Panc1 (cell line): Measurements from ENCODE around the gene CCDC78.

Experiments used
- POLR2AphosphoS5 ChIP-seq: IDR thresholded peaks from 2 replicates; pipeline ENCODE4 v1.6.1; 2012; ENCODE audit warnings: mild to moderate bottlenecking, low read depth, low read length, moderate library complexity
- TCF7L2 ChIP-seq: IDR thresholded peaks from 2 replicates; pipeline ENCODE4 v1.6.1; 2011; ENCODE audit warnings: mild to moderate bottlenecking, low read depth, low read length, inconsistent platforms
- TF ChIP-seq, protein P1 (sequence below): fragments of 450-650 bp; IDR thresholded peaks from 2 replicates; pipeline ENCODE4 v1.5.1; 2017; ENCODE audit warnings: mild to moderate bottlenecking
- TF ChIP-seq, protein P2 (sequence below), 2 experiments: IDR thresholded peaks; 2 replicates each; pipeline ENCODE4 v1.6.1; 2011 to 2012; ENCODE audit warnings: low read depth in 2 of 2, control low read depth in 1 of 2, low read length in 1 of 2, mild to moderate bottlenecking in 1 of 2, moderate library complexity in 1 of 2; ENCODE audit not compliant: insufficient read depth in 1 of 2

DNA sequence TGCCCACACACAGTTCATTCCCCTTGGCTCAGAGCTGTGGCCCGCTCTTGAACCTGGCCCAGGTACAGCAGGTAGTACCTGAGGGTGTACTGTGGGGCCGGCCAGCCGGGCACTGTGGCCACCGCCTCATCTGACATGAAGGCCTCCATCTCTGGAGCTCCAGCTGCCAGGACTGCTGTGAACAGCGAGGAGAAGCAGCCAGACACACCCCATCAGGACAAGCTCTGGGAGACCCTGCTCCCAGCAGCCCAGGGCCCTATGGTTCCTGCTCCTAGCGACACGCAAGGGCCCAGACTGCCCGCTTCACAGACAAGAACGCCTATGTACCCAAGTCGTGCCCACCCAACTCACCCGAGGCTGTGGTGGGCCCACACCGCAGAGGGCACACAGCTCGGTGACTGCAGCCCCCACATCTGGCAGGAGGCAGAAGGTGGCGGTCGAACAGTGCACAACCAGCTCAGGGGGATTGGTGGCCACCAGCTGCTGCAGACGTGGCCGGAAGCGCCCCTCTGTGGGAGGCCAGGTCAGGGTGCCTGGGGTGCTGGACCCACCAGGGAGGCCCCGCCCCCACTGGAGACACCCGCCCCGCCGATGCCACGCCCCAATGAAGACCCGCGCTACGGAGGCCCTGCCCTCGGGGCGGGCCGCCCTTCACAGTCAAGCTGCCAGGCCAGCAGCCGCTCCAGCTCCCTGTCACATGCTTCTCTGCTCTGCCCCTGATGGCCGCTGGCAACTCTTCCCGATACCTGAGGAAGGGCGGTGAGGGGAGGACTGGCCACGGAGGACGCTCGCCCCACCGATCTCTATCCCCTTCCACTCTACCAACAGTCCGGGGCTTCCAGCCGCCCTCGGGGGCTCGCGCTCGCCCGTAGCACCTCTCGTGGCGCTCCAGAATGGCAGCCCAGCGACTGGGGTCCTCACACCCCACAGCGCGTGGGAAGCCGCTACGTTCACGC is 47.1 kb downstream of the CCDC78 start:
- TF ChIP-seq, protein P1, sequence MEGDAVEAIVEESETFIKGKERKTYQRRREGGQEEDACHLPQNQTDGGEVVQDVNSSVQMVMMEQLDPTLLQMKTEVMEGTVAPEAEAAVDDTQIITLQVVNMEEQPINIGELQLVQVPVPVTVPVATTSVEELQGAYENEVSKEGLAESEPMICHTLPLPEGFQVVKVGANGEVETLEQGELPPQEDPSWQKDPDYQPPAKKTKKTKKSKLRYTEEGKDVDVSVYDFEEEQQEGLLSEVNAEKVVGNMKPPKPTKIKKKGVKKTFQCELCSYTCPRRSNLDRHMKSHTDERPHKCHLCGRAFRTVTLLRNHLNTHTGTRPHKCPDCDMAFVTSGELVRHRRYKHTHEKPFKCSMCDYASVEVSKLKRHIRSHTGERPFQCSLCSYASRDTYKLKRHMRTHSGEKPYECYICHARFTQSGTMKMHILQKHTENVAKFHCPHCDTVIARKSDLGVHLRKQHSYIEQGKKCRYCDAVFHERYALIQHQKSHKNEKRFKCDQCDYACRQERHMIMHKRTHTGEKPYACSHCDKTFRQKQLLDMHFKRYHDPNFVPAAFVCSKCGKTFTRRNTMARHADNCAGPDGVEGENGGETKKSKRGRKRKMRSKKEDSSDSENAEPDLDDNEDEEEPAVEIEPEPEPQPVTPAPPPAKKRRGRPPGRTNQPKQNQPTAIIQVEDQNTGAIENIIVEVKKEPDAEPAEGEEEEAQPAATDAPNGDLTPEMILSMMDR, result no peak
- TF ChIP-seq POLR2AphosphoS5, result no peak; the same call in 1 of the 2 replicates
- TF ChIP-seq, protein P2, sequence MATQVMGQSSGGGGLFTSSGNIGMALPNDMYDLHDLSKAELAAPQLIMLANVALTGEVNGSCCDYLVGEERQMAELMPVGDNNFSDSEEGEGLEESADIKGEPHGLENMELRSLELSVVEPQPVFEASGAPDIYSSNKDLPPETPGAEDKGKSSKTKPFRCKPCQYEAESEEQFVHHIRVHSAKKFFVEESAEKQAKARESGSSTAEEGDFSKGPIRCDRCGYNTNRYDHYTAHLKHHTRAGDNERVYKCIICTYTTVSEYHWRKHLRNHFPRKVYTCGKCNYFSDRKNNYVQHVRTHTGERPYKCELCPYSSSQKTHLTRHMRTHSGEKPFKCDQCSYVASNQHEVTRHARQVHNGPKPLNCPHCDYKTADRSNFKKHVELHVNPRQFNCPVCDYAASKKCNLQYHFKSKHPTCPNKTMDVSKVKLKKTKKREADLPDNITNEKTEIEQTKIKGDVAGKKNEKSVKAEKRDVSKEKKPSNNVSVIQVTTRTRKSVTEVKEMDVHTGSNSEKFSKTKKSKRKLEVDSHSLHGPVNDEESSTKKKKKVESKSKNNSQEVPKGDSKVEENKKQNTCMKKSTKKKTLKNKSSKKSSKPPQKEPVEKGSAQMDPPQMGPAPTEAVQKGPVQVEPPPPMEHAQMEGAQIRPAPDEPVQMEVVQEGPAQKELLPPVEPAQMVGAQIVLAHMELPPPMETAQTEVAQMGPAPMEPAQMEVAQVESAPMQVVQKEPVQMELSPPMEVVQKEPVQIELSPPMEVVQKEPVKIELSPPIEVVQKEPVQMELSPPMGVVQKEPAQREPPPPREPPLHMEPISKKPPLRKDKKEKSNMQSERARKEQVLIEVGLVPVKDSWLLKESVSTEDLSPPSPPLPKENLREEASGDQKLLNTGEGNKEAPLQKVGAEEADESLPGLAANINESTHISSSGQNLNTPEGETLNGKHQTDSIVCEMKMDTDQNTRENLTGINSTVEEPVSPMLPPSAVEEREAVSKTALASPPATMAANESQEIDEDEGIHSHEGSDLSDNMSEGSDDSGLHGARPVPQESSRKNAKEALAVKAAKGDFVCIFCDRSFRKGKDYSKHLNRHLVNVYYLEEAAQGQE (IDR thresholded peaks at IDR 0.05; ENCODE audit: insufficient read depth in 1 of 2, low read depth in 2 of 2, low read length in 1 of 2), result no peak
- TF ChIP-seq TCF7L2, result no peak
